A549 (cell line): ENCODE results near the gene ARL10. TPM values are rescaled to one million over a fixed set of nuclear protein-coding genes. Genes with fewer than 3 reads are reported as not detected.

Experiments used
- ATOH8 ChIP-seq: fragments of 250-450 bp; sonication (Bioruptor Pico); IDR thresholded peaks from 2 replicates; pipeline ENCODE4 v1.5.0; 2020; ENCODE audit warnings: low read depth, mild to moderate bottlenecking, moderate library complexity
- BCL3 ChIP-seq: fragments of >200 bp; sonication (Bioruptor Twin); formaldehyde crosslinking; IDR thresholded peaks from 3 replicates; pipeline ENCODE4 v1.6.1; 2016
- BHLHE40 ChIP-seq: IDR thresholded peaks from 2 replicates; pipeline ENCODE4 v1.6.1; 2012; ENCODE audit warnings: low read depth, low read length, inconsistent platforms
- CBX8 ChIP-seq: fragments of 200-600 bp; sonication (generic); IDR thresholded peaks from 2 replicates; pipeline ENCODE4 v1.6.1; 2016
- CHD2 ChIP-seq: fragments of 150-350 bp; IDR thresholded peaks from 2 replicates; pipeline ENCODE4 v1.6.1; 2014; ENCODE audit warnings: low read length; ENCODE audit not compliant: partially characterized antibody
- CHD4 ChIP-seq: fragments of 200-600 bp; sonication (generic); IDR thresholded peaks from 2 replicates; pipeline ENCODE4 v1.6.1; 2016; ENCODE audit warnings: antibody characterized with exemption, mild to moderate bottlenecking, borderline replicate concordance
- ELK1 ChIP-seq: fragments of 150-350 bp; IDR thresholded peaks from 2 replicates; pipeline ENCODE4 v1.6.1; 2014; ENCODE audit warnings: low read depth, mild to moderate bottlenecking, low read length
- ESRRA ChIP-seq: fragments of 150-350 bp; IDR thresholded peaks from 2 replicates; pipeline ENCODE4 v1.6.1; 2014; ENCODE audit warnings: mild to moderate bottlenecking, low read length, borderline replicate concordance
- FOSB ChIP-seq: fragments of 250-450 bp; sonication (Bioruptor Pico); IDR thresholded peaks from 2 replicates; pipeline ENCODE4 v1.5.0; 2020; ENCODE audit warnings: mild to moderate bottlenecking, moderate library complexity
- GATA3 ChIP-seq: IDR thresholded peaks from 2 replicates; pipeline ENCODE4 v1.6.1; 2012; ENCODE audit warnings: borderline replicate concordance
- HDAC2 ChIP-seq: fragments of 200-600 bp; sonication (generic); IDR thresholded peaks from 2 replicates; pipeline ENCODE4 v1.6.1; 2016
- HES2 ChIP-seq: fragments of >200 bp; sonication (Bioruptor Twin); formaldehyde crosslinking; IDR thresholded peaks from 2 replicates; pipeline ENCODE4 v1.6.1; 2016
- HOXA7 ChIP-seq: fragments of 250-450 bp; sonication (Bioruptor Pico); IDR thresholded peaks from 2 replicates; pipeline ENCODE4 v1.5.0; 2020; ENCODE audit warnings: mild to moderate bottlenecking, moderate library complexity
- HOXB13 ChIP-seq: fragments of 250-450 bp; sonication (Bioruptor Pico); IDR thresholded peaks from 2 replicates; pipeline ENCODE4 v1.5.0; 2020; ENCODE audit warnings: low read depth, mild to moderate bottlenecking, moderate library complexity
- HOXB5 ChIP-seq: fragments of 250-450 bp; sonication (Bioruptor Pico); IDR thresholded peaks from 2 replicates; pipeline ENCODE4 v1.5.0; 2020; ENCODE audit warnings: mild to moderate bottlenecking, moderate library complexity
- JUN ChIP-seq, 2 experiments: fragments of >200 bp; sonication (Bioruptor Twin); formaldehyde crosslinking; IDR thresholded peaks; 2 replicates in 1 of 2; 3 replicates in 1 of 2; pipeline ENCODE4 v1.6.1; 2016 to 2017
- KDM1A ChIP-seq: fragments of 200-600 bp; sonication (generic); IDR thresholded peaks from 2 replicates; pipeline ENCODE4 v1.6.1; 2016; ENCODE audit warnings: low read depth, mild to moderate bottlenecking
- MAFK ChIP-seq: fragments of 450-650 bp; IDR thresholded peaks from 2 replicates; pipeline ENCODE4 v1.6.1; 2014; ENCODE audit not compliant: partially characterized antibody
- NPAS2 ChIP-seq: fragments of 250-450 bp; sonication (Bioruptor Pico); IDR thresholded peaks from 2 replicates; pipeline ENCODE4 v1.8.0; 2022; ENCODE audit warnings: mild to moderate bottlenecking, moderate library complexity, borderline replicate concordance
- NR3C1 ChIP-seq: fragments of >200 bp; sonication (Bioruptor Twin); formaldehyde crosslinking; IDR thresholded peaks from 3 replicates; pipeline ENCODE4 v1.6.1; 2017
- PBX3 ChIP-seq: IDR thresholded peaks from 2 replicates; pipeline ENCODE4 v1.6.1; 2012
- POLR2AphosphoS2 ChIP-seq: conservative IDR thresholded peaks from 2 replicates; pipeline ENCODE4 v1.6.1; 2012; ENCODE audit warnings: low read length, improper control_type of control experiment, inconsistent platforms
- RAD21 ChIP-seq, 2 experiments: fragments of >200 bp in 1 of 2; sonication (Bioruptor Twin) in 1 of 2; formaldehyde crosslinking in 1 of 2; IDR thresholded peaks in 1 of 2; conservative IDR thresholded peaks in 1 of 2; 2 replicates in 1 of 2; 3 replicates in 1 of 2; pipeline ENCODE4 v1.6.1; 2012 to 2018; ENCODE audit warnings: inconsistent platforms in 1 of 2
- RCOR1 ChIP-seq: fragments of 150-350 bp; IDR thresholded peaks from 2 replicates; pipeline ENCODE4 v1.6.1; 2014; ENCODE audit warnings: antibody characterized with exemption, low read length, low read depth
- ZNF302 ChIP-seq: fragments of 250-450 bp; sonication (Bioruptor Pico); IDR thresholded peaks from 2 replicates; pipeline ENCODE4 v1.9.0; 2021; ENCODE audit warnings: inconsistent platforms, mild to moderate bottlenecking, moderate library complexity
- ZSCAN20 ChIP-seq: fragments of 250-450 bp; sonication (Bioruptor Pico); IDR thresholded peaks from 2 replicates; pipeline ENCODE4 v1.8.0; 2022; ENCODE audit warnings: mild to moderate bottlenecking, moderate library complexity
- polyA plus RNA-seq, 4 experiments: library from polyadenylated mRNA; depleted of rRNA in 3 of 4; stranded (reverse); fragments of >200 nt; fragmentation: RNase III in 1 of 4; extraction: RNeasy Plus Mini Kit Qiagen cat#74134 plus additional on column Dnase treatment in 1 of 4; gene quantifications; 2 replicates in 3 of 4; 3 replicates in 1 of 4; pipeline ENCODE4 v1.2.3, GENCODE V29; 2011 to 2017

The ARL10 gene
- polyA plus RNA-seq, 2 of the 4 experiments (the other 2 are of a cell fraction), result 0.15 to 0.21 TPM

GRCh38 chr5:176415952-176416924 is 51.0 kb downstream of the ARL10 start, which contains the start of gene CLTB (continued):
- TF ChIP-seq ZNF302 (CRISPR knock-in tag) (no peak), NPAS2 (no peak), POLR2AphosphoS2 (no peak), HOXB13 (CRISPR knock-in tag) (no peak), CHD4 (no peak), BCL3 (0 out of 3 replicates have a peak, but pooled peaks have one; percentile 30), CHD2 (no peak), ELK1 (no peak), ATOH8 (CRISPR knock-in tag) (no peak), KDM1A (no peak), BHLHE40 (no peak), HDAC2 (no peak), RAD21 (conservative IDR thresholded peaks at IDR 0.05 in 1 of 2, IDR thresholded peaks at IDR 0.05 in 1 of 2) (peak; percentile 79 to 97), ZSCAN20 (CRISPR knock-in tag) (no peak), NR3C1 (no peak), PBX3 (no peak), ESRRA (no peak), JUN (IDR thresholded peaks at IDR 0.05) (peak in 1 of 2 experiments; percentile 64; a peak in 2 of 5 replicates), GATA3 (no peak), CBX8 (no peak), RCOR1 (no peak), FOSB (no peak), HOXA7 (CRISPR knock-in tag) (no peak), HES2 (no peak), MAFK (no peak), HOXB5 (CRISPR knock-in tag) (peak; percentile 66; the same call in 1 of the 2 replicates)
- TF ChIP-seq, all 56 proteins: peak for 13
